GM19023 (cell line): Measurements from ENCODE around the gene NEK2.
"Not testable (repeated sequence)": the region's sequence is repeated elsewhere in the genome, so short reads cannot be mapped to it uniquely, and the experiment has no call there.

Experiments used
- ATAC-seq: cut with Tn5 transposase; IDR thresholded peaks from one replicate; pipeline ENCODE4 v1.9.1; 2021; ENCODE audit warnings: mild to moderate bottlenecking, moderate library complexity; ENCODE audit not compliant: unreplicated experiment

Gene NEK2

DNA sequence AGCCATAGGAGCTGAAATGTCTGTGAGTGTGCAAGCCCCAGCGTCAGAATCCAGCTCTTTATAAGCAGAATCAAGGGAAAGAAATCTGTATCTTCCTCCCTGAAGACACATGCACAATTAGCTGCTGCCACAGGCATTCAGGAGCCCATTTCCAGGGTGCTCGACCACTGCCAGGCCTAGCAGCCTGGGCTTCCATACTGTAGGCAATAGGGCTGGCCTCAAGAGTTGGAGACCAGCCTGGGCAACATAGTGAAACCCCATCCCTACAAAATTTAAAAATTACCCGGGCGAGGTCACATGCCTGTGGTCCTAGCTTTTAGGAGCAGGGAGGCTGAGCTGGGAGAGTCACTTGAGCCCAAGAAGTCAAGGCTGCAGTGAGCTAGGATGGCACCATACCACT lies 41.0 kb downstream of the NEK2 start:
- no peak for ATAC-seq

DNA sequence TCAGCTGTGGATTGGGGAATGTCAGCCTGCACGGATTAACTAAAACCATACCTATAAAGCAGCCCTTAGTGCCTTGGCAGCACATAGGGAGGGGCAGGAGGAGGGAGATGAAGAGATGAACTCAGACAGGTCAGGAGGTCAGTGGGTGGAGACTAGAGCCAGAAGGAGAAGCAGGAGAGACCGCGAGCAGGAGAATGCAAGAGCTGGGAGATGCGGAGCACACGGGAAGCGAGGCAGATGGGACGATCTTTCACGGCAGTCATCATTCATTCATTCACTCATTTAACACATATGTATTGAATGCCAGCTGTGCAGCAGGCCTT lies 41.9 kb downstream of the NEK2 start:
- ATAC-seq, result no peak

DNA sequence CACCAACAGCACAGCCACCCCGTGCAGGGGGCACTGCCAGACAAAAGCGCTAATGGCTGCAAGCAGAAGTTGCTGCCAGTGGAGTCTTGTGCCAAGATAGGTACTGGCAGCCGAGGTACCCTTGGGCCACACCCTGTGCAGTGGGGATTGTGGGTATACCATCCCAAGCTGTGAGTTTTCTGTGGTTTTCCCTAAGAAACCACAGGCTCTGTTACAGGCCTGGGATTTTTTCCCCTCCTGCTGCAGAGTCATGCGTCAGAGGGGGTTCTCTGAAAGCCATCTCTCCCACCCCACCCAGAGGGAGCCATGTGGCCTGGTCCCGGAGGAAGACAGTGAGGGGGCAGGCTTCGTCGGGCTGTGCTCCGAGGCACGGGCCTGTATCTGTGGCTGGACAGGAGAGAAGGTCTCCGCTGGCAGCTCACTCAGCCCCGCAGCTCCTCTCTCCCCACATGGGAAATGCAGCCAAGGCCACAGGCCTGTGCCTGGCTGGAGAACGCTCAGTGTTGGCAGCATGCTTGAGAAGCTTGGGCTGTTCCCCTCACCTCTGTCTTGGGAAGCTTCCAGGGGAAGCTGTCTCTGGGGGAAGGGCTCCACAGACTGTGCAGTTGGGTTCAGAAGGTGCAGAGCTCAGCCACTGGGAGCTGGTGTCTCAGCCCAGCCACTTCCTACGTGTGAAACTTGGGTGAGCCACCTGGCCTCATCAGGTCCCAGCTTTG lies 42.5 kb downstream of the NEK2 start:
- ATAC-seq, result no peak

DNA sequence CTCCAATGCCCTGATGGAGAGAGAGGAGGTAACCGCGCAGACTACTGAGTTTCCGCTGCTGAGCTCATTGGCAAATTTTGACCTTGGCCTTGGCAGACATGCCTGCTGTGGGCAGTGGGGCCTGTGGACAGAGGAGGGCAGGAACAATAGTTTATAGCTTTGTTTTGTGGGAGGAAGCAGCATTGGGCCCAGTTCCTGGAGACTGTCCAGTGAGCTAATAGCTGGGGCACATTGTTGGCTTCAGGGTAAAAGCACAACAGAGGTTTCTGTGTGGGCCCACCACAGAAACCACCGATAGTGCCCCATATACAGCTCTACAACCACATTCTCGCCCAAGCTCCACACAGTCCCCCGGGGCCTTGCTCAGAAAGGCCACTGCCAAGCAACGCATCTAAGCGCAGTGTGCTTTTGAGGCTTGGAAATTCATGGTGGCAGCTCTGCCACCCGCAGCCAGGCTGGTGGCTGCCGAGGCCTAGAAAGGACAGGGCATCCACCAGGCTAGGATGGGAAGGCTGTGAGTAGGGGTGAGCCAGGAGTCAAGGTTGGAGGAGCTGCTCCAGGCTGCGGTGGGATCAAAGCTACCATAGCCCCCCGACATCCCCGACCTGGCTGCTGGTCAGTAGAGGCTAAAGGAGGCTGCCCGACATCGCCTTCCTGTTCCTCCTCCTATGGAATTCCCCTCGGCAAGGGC lies 43.2 kb downstream of the NEK2 start:
- no peak for ATAC-seq

DNA sequence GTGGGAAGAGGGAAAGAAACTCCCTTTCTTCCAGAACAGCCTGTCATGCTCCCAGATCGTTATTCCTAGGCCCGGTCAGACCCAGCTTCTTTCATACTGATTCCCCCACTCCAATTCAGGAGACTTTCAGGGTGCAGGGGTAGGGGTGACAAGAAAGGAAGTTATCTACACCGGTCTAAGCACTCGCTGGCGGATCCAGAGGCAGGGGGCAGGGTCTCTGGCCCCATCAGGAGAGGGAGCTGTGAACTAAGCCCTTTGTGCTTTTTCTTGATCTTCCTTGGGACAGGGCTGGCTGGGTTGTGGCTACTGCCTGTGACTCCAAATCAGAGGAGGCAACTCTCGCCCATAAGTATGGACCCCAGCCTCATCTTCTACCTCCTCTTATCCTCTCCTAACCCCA lies 44.3 kb downstream of the NEK2 start:
- no peak for ATAC-seq

DNA sequence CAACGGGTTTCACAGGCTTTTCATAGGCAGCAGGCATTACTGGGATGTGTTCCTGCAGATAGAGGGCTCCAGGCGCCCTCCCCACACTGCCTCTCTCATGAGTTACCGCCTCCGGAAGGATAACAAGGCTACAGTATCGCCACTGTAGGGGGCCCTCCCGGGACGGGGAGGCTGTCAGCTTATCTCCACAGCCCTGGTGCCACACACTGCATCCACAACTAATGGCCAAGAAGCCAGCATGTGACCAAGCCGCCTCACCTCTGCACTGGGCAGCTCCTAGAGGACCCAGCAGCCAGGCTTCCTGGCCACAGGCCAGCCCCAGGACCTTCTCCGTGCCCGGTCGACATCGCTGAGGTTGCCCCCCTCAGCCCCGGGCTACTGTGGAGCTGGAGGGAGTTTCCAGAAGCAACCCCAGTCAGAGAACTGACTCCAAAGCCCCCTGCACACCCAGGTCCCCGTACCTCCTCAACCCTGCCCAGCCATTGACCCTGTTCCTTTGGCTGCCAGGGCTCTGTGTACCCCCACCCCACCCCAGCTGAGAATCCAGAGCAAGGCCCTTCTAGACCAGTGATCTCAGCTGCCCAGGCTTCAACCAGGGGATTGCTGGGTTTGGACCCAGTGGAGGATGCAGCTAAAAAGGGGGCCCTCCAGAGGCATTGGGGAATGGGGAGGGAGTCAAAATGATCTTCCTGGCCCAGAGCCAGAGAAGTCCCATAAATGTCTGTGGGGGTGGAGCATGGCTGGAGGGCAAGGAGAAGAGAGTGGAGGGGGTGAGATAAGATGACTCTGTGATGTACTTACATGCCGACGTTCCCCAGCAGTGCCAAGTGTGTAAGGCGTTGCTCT lies 45.0 kb downstream of the NEK2 start:
- no peak for ATAC-seq

DNA sequence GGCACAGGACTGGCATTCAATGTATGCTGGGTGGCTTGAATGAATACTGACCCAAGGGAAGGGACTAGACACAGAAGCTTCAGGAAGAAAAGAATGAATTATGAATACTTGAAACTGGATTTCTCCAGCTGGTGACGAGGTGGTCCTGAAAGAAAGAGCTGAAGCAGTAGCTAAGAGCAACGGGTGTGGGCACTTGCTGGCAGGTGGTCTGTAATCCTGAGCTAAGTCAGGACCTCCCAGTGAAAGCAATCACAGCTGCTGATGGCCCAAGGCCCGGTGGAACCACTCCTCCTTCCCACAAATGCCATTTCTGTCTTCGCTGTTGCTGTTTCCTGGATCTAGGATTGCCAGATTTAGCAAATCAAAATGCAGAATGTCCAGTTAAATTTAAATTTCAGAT lies 47.0 kb downstream of the NEK2 start:
- no peak for ATAC-seq

DNA sequence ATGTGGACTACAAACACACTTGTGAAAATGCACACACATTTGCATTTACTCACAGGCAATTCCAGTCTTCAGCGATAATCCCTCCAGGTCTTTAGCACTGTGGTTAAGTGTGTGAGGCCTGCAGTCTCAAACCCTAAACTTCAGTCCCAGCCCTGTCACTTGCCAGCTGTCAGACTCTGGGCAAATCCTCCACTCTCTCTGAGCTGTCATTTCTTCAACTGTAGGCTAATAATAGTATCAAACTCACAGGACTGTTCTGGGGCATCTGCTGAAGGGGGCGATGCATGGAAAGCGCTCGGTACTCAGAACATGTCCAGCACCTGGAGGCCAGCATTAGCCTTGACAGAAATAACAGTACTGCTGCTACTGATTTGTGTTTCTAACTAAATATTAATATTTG lies 48.2 kb downstream of the NEK2 start:
- no peak for ATAC-seq

DNA sequence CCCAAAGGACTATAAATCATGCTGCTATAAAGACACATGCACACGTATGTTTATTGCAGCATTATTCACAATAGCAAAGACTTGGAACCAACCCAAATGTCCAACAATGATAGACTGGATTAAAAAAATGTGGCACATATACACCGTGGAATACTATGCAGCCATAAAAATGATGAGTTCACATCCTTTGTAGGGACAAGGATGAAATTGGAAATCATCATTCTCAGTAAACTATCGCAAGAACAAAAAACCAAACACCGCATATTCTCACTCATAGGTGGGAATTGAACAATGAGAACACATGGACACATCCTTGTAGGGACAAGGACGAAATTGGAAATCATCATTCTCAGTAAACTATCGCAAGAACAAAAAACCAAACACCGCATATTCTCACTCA lies 49.6 kb downstream of the NEK2 start:
- ATAC-seq, result not testable (repeated sequence)

DNA sequence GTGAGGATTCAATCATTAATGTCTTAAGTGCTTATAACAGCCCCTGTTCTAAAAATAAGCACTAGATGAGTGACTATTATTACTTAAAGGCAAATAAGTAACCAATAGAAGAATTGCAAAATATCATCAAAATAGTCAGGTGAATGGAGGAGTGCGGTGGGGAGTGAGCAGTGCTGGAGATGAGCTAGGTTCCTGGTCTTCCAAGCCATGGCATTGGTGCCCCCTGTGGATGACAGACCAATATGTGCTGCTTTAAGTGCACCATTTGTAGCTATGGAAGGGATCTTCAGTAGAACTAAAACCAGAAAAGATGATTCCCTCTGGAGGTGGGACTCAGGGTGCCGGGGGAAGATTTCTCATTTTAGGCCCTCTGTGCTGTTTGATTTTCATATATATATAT lies 50.4 kb downstream of the NEK2 start:
- no peak for ATAC-seq

DNA sequence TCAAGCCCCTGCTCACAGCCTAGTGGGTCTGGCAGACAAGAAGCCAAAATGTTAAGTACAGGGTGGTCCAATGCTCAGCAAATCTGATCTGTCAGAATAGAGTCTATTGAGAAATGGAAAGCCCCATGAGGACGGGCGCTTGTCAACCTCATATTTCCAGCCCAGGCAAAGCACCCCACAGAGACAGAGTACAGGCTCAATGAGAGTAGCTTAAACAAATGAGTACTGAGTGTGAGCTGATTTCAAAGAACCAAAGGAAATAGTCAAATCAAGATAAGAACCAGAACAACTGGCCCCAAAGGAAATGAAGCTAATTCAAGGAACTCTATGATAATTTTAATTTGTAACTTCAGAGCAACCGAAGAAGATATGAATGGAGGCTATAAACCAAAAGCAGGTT lies 51.9 kb downstream of the NEK2 start:
- no peak for ATAC-seq

DNA sequence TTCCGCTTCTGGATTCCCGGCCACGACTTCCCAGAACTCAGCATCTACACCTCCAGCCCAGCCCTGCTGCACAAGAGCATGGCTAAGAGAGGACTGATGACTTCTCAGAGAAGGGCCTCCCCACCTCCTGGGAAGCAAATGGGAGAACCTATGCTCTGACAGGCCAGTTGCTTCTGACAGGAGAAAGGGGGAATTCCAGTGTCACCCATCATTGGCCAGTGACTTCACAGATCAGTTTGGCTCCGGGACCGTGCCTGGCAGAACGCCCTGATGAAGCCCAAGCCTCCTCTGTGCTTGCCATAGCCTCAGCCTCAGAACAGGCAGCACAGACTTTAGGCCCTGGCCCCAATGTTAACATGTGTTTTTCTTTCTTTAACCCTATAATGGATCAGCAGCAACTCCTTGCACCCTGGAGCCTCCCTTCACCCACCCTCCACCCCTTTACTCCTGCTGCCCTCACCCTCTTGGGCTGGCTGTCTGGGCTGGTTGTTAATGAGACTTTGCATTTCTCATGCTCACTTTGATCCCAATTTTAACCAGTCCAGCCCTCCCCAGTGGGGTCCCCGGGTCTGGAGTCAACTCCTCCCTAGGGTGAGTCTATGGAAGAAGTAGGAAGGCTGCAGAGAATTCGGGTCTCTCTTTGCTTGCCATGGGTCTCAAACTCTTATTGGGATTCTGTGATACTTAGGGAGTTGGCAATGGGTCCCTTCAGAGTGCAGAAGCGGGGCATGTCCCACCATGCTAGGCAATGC lies 53.8 kb downstream of the NEK2 start:
- no peak for ATAC-seq

DNA sequence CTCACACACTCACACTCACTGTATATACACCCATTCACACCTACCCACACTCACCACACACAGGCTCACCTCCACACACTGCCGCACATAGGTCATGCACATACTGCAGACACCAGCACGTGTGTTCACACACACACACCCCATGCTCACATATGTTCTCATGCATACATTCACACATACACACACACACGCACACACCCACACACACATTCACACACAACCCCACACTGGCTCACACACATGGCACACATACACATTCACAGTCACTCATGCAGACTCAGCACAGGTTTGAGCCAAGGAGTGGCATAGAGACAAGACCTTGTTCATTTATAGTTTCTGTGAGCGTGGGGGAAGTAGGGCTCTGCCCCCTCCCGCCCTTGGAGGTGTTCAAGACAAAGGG lies 55.3 kb downstream of the NEK2 start:
- no peak for ATAC-seq

DNA sequence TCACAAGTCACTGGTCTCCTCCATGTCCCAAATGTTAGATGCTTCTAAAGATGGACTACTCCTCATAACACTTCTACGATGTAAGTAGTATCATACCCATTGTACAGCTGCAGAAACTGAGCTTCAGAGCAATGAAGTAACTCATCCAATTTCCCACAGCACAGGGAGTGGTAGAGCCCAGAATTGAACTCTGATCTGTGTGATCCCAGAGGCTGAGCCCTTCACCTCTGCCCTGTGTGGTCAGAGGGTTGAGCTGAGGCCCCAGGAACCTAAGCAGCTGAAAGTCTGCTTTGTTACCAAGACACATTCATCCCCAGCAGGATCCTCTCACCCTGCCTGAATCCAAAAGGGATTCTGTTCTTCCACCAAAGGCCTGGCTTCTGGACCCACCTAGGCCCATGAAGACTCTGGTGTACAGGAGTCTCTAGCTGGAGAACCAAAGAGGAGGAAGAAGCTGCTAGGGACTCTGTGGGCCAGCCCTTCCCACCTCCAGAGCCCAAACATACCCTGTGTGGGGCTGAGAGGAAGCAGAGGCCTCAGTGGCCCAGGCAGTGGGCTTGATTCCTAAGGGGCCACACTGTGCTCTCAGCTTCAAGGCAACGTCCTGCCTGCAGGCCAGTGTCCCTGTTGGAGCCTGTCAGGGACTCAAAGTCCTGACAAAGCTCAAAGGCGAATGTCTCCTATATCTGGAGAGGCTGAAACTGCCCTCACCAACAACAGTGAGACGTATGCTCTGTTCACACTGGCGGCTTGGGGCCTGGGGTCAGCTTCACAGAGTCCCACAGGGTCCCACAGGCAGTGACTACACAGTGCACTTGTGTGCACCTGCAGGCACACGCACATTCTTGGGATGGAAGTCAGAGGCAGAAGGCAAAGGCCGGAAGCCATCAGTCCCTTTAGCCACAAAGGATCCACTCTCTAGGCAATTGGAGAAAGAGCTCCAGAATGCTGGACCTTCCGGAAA lies 56.1 kb downstream of the NEK2 start:
- no peak for ATAC-seq

DNA sequence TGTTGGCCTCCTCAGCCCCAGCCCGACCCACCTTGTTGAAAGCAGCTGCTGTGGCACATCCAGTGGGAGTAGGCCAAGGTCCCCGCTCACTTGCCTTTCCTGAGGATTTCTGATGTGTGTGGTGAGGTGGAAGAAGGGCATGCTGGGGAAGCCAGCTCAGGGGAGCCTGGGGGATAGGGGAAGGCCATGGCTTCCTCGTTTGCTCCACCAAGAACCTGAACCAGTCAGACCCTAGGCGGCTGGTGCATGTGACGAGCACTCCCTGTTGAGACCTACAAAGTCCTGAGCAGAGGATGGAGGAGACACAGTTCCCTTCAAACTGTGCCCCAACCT lies 58.5 kb downstream of the NEK2 start:
- ATAC-seq, result no peak

DNA sequence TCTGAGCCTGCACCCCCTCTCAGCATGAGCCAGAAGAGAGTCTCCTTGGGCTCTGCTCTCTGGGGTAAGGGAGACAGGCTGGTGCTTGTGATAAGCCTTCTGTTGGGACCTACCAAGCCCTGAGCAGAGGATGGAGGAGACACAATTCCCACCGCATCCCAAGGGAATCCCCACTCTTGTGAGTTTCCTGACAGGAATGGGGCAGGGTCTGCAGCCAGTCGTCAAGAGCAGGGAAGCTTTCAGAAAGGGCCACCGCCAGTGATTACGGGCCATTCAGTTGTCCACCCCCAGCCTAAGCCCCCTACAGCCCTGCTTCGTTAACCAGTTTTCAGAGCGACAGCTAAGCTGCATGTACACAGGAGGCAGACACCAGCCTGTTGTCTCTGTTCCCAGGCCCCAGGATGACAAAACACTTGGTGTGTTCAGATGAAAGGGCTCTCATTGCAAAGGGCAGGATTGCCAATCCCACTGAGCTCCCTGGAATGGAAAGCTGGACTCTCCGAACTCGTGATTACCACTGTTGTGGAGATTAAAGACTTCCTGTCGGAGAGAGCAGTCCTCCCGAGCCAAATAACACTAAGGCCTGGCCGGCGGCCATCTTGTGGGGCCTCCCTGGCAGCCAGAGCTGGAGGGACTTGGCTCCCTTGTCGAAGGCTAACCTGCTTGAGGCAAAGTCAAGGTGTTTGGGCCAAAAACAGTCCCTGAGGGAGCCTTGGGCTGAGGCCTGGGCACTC lies 59.0 kb downstream of the NEK2 start:
- no peak for ATAC-seq

DNA sequence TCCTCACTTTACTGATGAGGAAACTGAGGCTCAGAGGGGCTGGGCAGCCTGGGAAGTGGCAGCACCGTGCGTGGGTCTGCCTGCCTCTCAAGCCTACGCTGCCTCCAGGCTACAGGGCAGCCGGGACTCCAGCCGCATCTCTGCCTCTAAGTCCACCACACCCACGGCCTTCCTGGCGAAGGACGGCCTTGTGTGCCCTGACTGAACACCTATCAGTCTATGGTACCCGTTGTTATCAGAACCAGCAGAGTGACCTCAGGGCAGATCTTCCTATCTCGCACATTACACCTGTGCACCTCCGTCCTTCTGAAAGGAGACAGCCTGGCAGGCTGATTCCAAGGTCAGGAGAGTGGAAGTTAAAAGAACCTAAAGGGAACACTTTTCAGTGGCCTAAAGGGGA lies 60.8 kb downstream of the NEK2 start:
- ATAC-seq, result no peak

DNA sequence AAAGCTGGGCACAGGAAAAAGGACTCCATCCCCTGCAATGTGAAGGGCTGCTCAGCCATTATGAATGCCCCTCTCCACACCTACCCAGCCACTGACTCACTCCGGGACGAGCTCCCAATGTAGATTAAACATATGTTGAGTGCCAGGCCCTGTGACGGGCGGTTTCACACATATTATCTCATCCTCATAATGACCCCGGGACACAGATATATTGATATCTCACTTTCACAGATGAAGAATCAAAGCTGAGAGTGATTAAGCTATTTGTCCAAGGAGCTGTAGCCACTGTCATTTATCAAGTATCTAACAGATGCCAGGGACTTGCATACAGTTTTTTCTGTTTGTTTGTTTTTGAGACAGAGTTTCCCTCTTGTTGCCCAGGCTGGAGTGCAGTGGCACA lies 61.5 kb downstream of the NEK2 start:
- ATAC-seq, result no peak

DNA sequence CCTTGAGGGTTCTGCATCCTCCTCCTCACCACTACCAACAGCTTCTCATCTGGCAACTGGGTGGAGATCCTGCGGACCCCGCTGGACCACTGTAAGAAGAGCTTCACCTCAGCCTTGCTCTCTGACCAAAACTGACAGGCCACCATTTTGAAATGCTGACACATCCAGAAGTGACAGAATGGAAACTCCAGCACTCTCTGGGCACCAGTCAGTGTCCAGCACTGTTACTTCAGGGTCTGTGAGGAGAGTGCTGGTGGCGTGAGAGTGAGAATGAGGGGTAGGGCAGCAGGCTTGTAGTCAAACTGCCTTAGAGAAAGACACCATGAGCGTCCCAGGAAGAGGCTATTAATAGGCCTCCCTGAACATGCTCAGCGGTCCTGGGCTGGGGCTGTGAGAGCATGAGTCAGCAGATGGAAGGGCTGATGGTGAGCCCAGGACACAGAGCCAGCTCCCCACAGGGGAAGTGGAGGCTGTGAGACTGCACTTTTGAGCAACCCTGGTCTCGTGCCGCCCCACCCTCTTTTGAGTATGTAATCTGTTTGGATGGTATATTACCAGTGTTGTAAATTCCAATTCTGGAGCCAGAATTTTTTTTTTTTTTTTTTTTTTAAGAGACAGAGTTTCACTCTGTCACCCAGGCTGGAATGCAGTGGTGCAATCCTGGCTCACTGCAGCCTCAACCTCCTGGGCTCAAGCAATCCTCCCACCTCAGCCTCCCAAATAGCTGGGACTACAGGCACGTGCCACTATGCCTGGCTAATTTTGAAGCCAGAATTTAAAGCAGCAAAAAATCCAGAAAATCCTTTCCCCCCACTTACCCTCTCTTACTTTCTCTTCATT lies 62.1 kb downstream of the NEK2 start:
- no peak for ATAC-seq
